GM21786 (cell line): ENCODE measurements around the gene PLAC9.
"Not testable (repeated sequence)": the region's sequence is repeated elsewhere in the genome, so short reads cannot be mapped to it uniquely, and the experiment has no call there.

ENCODE experiments used
- ATAC-seq: cut with Tn5 transposase; IDR thresholded peaks from one replicate; pipeline ENCODE4 v1.9.1; 2021; ENCODE audit not compliant: unreplicated experiment

Gene PLAC9

GRCh38 chr10:80132299-80133139 lies at the start of gene PLAC9:
PLAC9 (plus strand) TSS chr10:80132730; CDS start chr10:80132763, 33 bp downstream.
- no peak for ATAC-seq

GRCh38 chr10:80090121-80090520 lies 42.4 kb upstream of the PLAC9 start:
- ATAC-seq: no peak

GRCh38 chr10:80094231-80094630 lies 38.3 kb upstream of the PLAC9 start:
- no peak for ATAC-seq

DNA sequence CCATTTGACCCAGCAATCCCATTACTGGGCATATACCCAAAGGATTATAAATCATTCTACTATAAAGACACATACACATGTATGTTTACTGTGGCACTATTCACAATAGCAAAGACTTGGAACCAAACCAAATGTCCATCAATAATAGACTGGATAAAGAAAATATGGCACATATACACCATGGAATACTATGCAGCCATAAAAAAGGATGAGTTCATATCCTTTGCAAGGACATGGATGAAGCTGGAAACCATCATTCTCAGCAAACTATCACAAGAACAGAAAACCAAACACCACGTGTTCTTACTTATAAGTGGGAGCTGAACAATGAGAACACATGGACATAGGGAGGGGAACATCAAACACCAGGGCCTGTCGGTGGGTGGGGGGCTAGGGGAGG lies 34.3 kb upstream of the PLAC9 start:
- ATAC-seq: not testable (repeated sequence)

- ATAC-seq: not testable (repeated sequence)
These were observed 33.2 kb upstream of the PLAC9 start for GRCh38 chr10:80099295-80099694.

DNA sequence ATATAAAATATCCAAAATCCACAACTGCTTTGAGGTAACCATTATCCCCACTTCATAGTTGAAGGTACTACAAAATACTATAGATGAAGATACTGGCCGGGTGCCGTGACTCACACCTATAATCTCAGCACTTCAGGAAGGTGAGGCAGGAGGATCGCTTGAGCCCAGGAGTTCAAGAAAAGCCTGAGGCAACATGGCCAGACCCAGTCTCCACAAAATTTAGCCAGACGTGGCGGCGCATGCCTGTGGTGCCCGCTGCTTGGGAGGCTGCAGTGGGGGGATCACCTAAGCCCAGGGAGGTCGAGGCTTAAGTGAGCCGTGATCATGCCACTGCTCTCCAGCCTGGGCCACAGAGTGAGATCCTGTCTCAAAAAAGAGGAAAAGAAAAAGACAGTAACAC lies 32.4 kb upstream of the PLAC9 start:
- no peak for ATAC-seq

DNA sequence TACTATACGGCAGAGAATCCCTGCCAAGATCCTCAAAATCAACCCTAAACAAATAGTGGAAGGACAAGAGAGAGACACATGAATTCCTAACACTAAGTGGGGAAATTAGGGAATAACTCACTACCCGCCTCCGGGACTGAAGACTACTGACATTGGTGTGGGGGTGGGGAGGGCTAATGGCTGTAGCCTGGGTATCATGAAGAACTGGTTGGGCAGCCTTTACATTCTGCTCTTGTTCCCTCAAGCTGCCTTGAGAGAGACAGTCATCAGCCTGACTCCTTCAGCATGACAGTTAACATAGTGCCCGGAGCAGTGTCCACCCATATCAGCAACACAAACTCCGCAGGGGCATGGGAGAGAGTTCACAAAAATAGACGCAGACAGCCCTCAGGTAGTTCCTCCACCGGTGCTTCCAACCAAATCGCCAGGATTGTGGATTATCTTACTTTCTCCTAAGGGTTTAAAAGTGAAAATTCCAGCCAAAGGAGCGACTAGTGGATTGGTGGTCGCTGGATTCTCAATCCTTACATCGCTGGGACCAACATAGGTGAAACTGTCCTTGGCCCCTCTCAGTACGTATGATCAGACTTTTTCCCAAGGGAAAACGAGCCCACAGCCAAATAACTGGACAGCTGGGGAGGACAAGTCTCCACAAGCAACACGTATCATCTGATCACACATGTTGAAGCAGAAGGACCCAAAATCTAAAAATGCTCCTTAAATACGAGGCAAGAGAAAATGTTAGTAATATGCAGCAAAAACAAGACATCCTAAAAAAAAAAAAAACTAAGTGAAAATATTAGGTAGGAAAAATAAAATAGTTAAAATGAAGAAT lies 31.5 kb upstream of the PLAC9 start:
- no peak for ATAC-seq

- ATAC-seq: no peak
These were observed 28.2 kb upstream of the PLAC9 start for GRCh38 chr10:80104066-80104926.

DNA sequence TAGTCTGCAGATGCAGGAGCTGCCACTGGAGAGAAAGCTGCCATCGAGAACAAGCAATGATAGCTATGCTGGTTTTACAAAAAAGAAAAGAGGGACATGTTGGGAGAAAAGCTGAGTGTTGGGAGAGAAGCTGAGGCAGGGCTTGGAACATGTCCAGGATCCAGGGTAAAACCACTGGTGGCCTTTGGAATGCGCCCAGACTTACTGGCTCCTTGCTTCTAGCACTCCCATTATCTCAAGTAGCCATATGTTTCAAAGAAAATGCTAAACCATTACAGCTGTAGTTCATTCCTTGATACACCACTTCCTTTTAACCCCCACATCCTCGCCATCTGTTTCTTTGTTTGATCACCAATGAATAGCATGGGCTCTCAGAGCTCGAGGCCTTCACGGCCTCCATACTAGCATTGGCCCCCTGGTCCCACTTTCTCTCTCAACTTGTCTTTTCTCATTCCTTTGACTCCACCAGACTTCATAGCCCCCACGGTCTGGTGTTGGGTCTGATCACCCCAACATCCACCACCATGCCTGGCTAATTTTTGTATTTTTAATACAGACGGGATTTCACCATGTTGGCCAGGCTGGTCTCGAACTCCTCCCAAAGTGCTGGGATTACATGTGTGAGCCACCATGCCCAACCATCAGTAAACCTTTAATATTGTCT lies 23.8 kb upstream of the PLAC9 start:
- no peak for ATAC-seq

GRCh38 chr10:80110986-80111385 lies 21.5 kb upstream of the PLAC9 start:
- ATAC-seq: no peak

DNA sequence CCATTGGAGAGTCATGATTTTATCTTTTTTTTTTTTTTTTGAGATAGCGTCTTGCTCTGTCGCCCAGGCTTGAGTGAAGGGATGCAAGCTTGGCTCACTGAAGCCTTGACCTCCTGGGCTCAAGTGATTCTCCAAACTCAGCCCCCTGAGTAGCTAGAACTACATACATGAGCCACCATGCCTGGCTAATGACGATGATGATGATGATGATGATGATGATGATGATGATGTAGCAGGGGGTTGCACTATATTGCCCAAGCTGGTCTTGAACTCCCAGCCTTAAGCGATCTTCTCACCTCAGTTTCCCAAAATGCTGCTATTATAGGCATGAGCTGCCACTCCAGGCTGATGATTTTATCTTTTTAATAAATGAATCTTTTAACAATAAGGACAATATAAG lies 13.9 kb upstream of the PLAC9 start:
- ATAC-seq: no peak

- ATAC-seq: no peak
These were observed 10.3 kb upstream of the PLAC9 start for GRCh38 chr10:80122110-80122710.

GRCh38 chr10:80122746-80123145 lies 9.8 kb upstream of the PLAC9 start:
- no peak for ATAC-seq

DNA sequence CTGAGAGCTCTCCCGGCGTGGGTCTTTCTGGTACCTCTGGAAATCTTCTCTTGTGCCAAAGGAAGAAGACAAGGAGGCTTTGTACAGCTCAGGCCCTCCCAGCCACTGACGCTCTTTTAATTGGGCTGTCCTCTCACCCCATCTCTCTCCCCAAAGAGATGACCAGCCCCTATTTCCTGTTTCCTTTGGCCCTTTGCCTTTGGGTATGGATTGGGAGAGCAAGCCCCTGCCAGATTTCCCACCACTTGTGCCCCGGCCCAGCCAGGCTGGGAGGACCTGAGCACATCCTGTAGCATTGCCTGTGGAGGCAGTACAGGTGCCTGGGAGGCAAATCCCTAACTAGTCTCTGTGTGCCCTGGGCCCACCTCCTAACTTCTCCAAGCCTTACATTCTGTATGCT lies 5.7 kb upstream of the PLAC9 start:
- no peak for ATAC-seq

- ATAC-seq: no peak
These were observed 1.0 kb upstream of the PLAC9 start for GRCh38 chr10:80131499-80131901.

GRCh38 chr10:80133206-80133605 lies 676 bp downstream of the PLAC9 start:
- ATAC-seq: no peak

DNA sequence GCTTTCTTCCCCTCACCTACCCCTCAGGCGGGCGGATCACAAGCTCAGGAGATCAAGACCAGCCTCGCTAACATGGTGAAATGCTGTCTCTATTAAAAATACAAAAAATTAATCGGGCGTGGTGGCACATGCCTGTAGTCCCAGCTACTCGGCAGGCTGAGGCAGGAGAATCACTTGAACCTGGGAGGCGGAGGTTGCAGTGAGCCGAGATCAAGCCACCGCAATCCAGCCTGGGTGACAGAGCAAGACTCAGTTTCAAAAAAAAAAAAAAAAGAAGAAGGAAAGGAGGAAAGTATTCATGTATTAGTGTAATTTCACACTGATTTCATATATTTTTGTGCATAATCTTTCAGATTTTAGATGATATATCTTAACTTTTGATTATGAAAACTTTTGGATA lies 1.2 kb downstream of the PLAC9 start:
- not testable (repeated sequence) for ATAC-seq

- ATAC-seq: no peak
These were observed 3.6 kb downstream of the PLAC9 start for GRCh38 chr10:80136134-80136571.

GRCh38 chr10:80137031-80137862 lies 4.7 kb downstream of the PLAC9 start:
- ATAC-seq: no peak
